GM08714 (cell line): ENCODE data around the gene CARMIL1.

Source experiments
- H3K4me3 ChIP-seq: fragments of 200-500 bp; sonication (Bioruptor generic); 2 replicates; pipeline ENCODE4 v1.5.1; 2014; ENCODE audit warnings: mild to moderate bottlenecking, low read length, inconsistent platforms
- ZNF274 ChIP-seq: IDR thresholded peaks from 2 replicates; pipeline ENCODE4 v1.6.1; 2012; ENCODE audit warnings: mild to moderate bottlenecking, low read depth, low read length

CARMIL1 gene

DNA sequence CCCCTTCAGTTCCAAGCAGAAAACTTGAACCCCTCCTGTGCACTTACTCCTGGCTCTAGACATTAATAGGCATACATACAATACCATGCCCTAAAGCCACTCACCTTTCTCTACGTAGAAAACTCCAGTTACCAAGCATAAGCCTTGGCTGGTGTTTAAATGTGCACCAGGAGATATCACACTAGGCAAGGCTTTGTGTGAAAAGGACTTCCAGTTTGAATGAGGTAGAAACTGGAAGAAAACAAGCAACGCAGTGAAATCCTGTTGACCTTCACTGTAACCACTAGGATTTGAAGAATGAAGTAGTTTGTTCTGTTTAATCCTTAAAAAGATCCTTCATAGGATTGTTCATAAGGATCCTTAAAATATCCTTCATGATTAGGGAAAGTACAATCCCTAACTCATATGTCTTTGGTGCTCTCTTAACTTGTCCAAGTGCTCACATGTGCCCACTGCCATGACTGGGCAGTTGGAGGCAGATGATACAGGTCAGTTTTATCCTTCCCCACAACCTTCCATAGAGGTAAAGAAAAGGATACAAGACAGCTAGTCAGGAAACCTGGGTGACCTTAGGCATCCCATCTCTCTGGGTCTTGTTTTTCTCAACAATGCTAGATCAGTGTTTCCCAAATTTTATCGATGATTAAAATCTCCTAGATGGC is 363.6 kb downstream of the CARMIL1 start:
- TF ChIP-seq ZNF274 = no peak
- H3K4me3 ChIP-seq = no peak overlapping the region

DNA sequence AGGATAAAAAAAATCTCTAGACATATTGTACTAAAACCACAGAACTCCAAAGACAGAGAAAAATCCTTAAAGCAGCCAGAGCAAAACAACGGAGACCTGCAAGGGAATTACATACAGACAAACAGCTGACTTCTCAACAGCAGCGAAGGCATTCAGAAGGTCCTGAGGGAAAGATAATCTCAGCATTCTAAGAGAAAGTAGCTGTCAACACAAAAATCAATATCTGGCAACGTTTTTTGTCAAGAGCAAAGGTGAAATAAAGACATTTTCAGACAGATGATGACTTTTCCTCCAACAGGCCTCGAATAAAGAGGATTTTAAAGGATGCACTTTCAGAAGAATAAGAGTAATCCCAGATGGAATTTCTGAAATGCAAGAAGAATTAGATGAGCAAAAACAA is 366.7 kb downstream of the CARMIL1 start:
- TF ChIP-seq ZNF274 = no peak
- no peak overlapping the region for H3K4me3 ChIP-seq

DNA sequence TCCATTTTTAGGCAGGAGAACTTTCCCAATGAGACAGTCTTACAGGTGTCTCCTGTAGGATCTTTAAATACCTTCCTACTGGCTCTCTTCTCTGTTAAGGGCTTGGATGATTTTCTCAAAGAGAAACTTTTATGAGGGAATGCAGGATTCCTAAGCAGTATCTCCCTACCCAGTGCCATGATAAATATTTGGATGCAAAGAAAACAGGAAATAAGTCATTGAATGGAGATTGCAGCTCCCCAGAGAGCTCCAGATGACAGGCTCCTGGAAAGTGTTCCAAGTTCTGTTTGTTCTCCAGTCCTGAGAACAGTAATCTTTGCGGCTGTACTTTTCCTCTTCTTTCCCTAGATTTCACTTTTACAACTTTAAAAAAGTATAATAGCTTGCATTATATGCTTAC is 370.4 kb downstream of the CARMIL1 start:
- no peak for TF ChIP-seq ZNF274
- no peak overlapping the region for H3K4me3 ChIP-seq

GRCh38 chr6:25652007-25652515 is 372.9 kb downstream of the CARMIL1 start, which contains the start of gene SCGN:
Gene SCGN, plus strand, starts transcription at chr6:25652215. Its CDS starts 189 bp downstream, at chr6:25652404.
- TF ChIP-seq ZNF274 = no peak
- no peak within 1 kb of the TSS for H3K4me3 ChIP-seq

- TF ChIP-seq ZNF274 = no peak
- H3K4me3 ChIP-seq = no peak overlapping the region
Measured at GRCh38 chr6:25655723-25656122, 376.5 kb downstream of the CARMIL1 start.

DNA sequence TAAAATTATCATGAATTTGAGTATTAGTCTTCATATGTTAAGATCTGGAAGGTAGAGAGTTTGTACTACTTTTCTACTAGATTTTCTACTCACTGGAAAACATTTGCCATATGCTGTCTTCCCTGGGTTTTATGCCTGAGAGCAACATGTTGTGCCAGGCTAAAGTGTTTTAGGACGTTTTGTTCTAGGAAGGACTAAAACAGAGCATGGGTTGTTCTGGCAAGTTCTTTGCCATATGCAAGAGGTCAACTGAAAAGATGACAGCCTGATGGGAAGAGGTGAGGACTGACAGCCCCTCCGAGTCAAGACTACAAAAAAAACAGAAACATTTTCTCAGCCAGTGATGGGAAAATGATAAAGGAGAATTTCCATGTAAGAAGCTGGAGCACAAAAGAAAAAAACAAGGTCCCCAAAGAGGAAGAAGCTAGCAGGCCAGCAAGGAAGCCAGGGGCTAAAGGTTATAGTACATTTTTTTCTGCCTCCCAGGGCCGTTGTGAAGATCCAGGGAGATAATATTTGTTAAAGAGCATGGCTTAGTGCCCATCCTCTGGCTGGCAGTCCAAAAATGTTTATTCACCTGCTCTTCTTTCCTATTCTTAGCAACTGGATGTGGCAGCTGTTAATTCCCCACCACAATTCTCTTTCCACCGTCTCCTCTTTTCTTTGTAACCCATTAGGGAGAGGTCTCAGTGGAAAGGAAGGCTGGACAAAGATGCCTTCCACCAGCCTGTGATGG is 380.6 kb downstream of the CARMIL1 start:
- no peak overlapping the region for H3K4me3 ChIP-seq
- no peak for TF ChIP-seq ZNF274

- no peak for TF ChIP-seq ZNF274
- no peak overlapping the region for H3K4me3 ChIP-seq
Measured at GRCh38 chr6:25660512-25660911, 381.3 kb downstream of the CARMIL1 start.

GRCh38 chr6:25661129-25661779 is 382.1 kb downstream of the CARMIL1 start:
- TF ChIP-seq ZNF274 = no peak
- H3K4me3 ChIP-seq = no peak overlapping the region

- TF ChIP-seq ZNF274 = no peak
- H3K4me3 ChIP-seq = no peak overlapping the region
Measured at GRCh38 chr6:25665455-25665854, 386.3 kb downstream of the CARMIL1 start.

DNA sequence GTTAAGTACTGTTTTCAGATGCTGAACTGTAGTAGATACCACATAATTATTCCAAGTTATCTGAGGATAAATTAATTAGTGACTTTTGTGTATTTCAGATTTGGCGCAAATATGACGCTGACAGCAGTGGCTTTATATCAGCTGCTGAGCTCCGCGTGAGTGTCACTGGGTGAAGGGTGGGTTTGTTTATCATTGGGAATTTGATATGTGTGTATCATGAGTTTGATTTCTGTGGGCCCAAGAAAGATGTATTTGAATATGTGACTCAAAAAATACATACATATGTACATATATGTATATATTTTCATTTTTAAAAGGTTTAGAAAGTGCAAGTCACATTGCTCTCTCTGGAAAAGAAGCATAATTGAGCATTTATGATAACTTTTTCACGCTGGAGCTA is 390.2 kb downstream of the CARMIL1 start:
- H3K4me3 ChIP-seq = no peak overlapping the region
- TF ChIP-seq ZNF274 = no peak
